ENCODE data around the gene DDR2. TPM values are rescaled to one million over a fixed set of nuclear protein-coding genes. Genes with fewer than 3 reads are reported as not detected.
A peak's percentile ranks its signal among the peaks of the same experiment; 100 is the strongest.

DDR2 gene
- polyA plus RNA-seq, 1 of the 3 experiments (the other 2 are of a cell fraction) = 34.0 TPM

GRCh38 chr1:162676750-162677149, 44.5 kb downstream of the DDR2 start:
- Histone ChIP-seq H3K9ac (no peak overlapping the region), H3K4me1 (ENCODE audit: control insufficient read depth in 1 of 2, insufficient read depth in 2 of 2, low read depth in 1 of 2, low read length in 1 of 2) (peaks cover 6 to 73% of the 10 kb centered on the region in 2 experiments)
- TF ChIP-seq JUND (IDR thresholded peaks at IDR 0.05) (no peak), RFX5 (IDR thresholded peaks at IDR 0.05; ENCODE audit: low read length) (no peak), RCOR1 (IDR thresholded peaks at IDR 0.05; ENCODE audit: low read length) (no peak), EP300 (IDR thresholded peaks at IDR 0.05; ENCODE audit: borderline replicate concordance in 1 of 2, low read depth in 1 of 2, low read length in 1 of 2) (no peak), TCF12 (IDR thresholded peaks at IDR 0.05) (no peak), SMC3 (IDR thresholded peaks at IDR 0.05; ENCODE audit: low read depth, low read length) (no peak), RAD21 (IDR thresholded peaks at IDR 0.05; ENCODE audit: low read length) (no peak), USF2 (IDR thresholded peaks at IDR 0.05; ENCODE audit: borderline replicate concordance, low read depth, low read length) (no peak), MEF2A (IDR thresholded peaks at IDR 0.05; ENCODE audit: borderline replicate concordance, low read depth) (no peak), FOXM1 (IDR thresholded peaks at IDR 0.05; ENCODE audit: low read depth) (no peak)

DNA sequence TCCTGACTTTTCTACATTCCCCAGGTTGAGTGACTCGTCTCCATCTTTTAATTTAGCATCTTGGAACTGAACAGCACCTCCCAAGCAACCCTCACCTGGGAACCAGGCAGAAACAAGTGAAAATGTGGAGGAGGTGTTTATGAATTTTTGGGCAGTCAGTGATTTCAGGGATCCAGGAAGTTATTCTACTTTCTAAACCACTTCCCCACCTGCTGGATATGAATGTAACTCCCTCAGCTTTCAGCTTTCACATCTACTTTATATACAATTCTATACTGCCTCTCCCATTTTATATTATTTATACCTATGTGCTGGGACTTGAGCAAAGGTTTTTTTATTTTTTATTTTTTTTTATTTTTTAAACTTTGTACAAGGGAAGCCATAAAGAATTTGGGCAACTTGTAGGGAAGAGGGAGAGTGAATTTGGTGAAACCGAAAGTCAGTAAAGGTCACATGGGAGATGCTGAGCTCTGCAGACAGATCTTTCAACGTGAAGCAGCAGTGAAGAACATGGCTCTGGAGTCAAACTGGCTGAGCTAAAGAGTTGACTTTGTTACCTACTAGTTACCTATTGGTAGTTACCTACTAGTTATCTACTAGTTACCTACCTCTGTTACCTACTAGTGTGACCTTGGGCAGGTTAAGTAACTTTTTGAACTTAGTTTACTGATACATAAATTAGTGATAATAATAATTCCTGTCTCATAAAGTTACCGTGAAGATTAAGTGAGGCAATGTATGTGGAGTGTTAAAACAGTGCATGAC, 45.5 kb downstream of the DDR2 start:
- Histone ChIP-seq H3K9me2 (no peaks in the 10 kb centered on the region), H3K9ac (no peak overlapping the region), H3K4me3 (ENCODE audit: low read depth in 2 of 2, low read length in 1 of 2) (no peak overlapping the region), H3K27me3 (ENCODE audit: insufficient read depth) (no peaks in the 10 kb centered on the region), H3K27ac (ENCODE audit: low read depth in 2 of 2, low read length in 1 of 2) (peak overlapping the region; percentile 69 to 78), H3K4me2 (peak overlapping the region; percentile 9; the same call in 1 of the 2 replicates), H3K79me2 (ENCODE audit: insufficient read depth) (peaks cover 100% of the 10 kb centered on the region), H3K9me3 (peaks cover 6% of the 10 kb centered on the region; the same call in 1 of the 2 replicates), H3K36me3 (replicated peaks in 1 of 2; ENCODE audit: control insufficient read depth in 1 of 2, insufficient read depth in 2 of 2, low read length in 1 of 2) (peaks cover 0 to 25% of the 10 kb centered on the region in 2 experiments), H3K4me1 (ENCODE audit: control insufficient read depth in 1 of 2, insufficient read depth in 2 of 2, low read depth in 1 of 2, low read length in 1 of 2) (peaks cover 9 to 71% of the 10 kb centered on the region in 2 experiments), H4K20me1 (ENCODE audit: insufficient read depth) (peaks cover 28% of the 10 kb centered on the region; the same call in 1 of the 2 replicates), H2AFZ (ENCODE audit: low read depth) (no peak overlapping the region), H3F3A (replicated peaks; ENCODE audit: insufficient read depth) (peaks cover 23% of the 10 kb centered on the region)
- ChIA-PET POLR2A (no interaction called here), CTCF (interaction anchor here (1.2 to 1.7 kb wide), 2 partner anchors 45 to 65 kb away, joined by 4 to 8 read pairs; partner anchors contain the start of gene DDR2)
- no peak for DNase-seq
- 91% methylated on average over 4 of the region's 4 CpGs for WGBS (ENCODE audit: low lambda C conversion rate)
- TF ChIP-seq TAF1 (IDR thresholded peaks at IDR 0.05; ENCODE audit: borderline replicate concordance, low read depth, low read length) (no peak), CTCF (IDR thresholded peaks at IDR 0.05) (peak; percentile 21; the same call in 1 of the 2 replicates)

More at GRCh38 chr1:162676750-162677149, 44.5 kb downstream of the DDR2 start:
- H3K4me2 ChIP-seq = no peak overlapping the region
- peaks cover 3 to 22% of the 10 kb centered on the region in 2 experiments for H3K36me3 ChIP-seq (replicated peaks in 1 of 2; ENCODE audit: control insufficient read depth in 1 of 2, insufficient read depth in 2 of 2, low read length in 1 of 2)
- H3K9me2 ChIP-seq = no peaks in the 10 kb centered on the region
- 95% methylated on average over 7 of the region's 7 CpGs for WGBS (ENCODE audit: low lambda C conversion rate)
- no peak overlapping the region for H2AFZ ChIP-seq (ENCODE audit: low read depth)
- H3K27me3 ChIP-seq (ENCODE audit: insufficient read depth) = no peaks in the 10 kb centered on the region
- peaks cover 31% of the 10 kb centered on the region for H3F3A ChIP-seq (replicated peaks; ENCODE audit: insufficient read depth)
- H3K79me2 ChIP-seq (ENCODE audit: insufficient read depth) = peaks cover 100% of the 10 kb centered on the region
- peaks cover 6% of the 10 kb centered on the region; the same call in 1 of the 2 replicates for H3K9me3 ChIP-seq
- no peak for DNase-seq
- peak overlapping the region in 1 of 2 experiments; percentile 78; a peak in 1 of 4 replicates for H3K27ac ChIP-seq (ENCODE audit: low read depth in 2 of 2, low read length in 1 of 2)
- no peak overlapping the region for H3K4me3 ChIP-seq (ENCODE audit: low read depth in 2 of 2, low read length in 1 of 2)
- peaks cover 20% of the 10 kb centered on the region; the same call in 1 of the 2 replicates for H4K20me1 ChIP-seq (ENCODE audit: insufficient read depth)
- POLR2A ChIA-PET = no interaction called here
- CTCF ChIA-PET = interaction anchor here (1.0 to 1.2 kb wide), 2 partner anchors 19 to 44 kb away, joined by 4 read pairs; partner anchors contain the start of gene DDR2
